Stimulated activated CD8-positive, alpha-beta memory T cell treated with anti-CD3 and anti-CD28 coated beads, Interleukin-7, amount 100 ng/mL, for 48 hours (primary cell): ENCODE measurements around the gene SEPTIN10.
"Not testable (repeated sequence)": the region's sequence is repeated elsewhere in the genome, so short reads cannot be mapped to it uniquely, and the experiment has no call there.

Experiments
- DNase-seq, 2 donors: peaks; one replicate each; pipeline ENCODE4 v3.0.0-alpha.2; 2020; ENCODE audit warnings: low read depth in 1 of 2; ENCODE audit errors: extremely low read depth in 1 of 2

The SEPTIN10 gene

DNA sequence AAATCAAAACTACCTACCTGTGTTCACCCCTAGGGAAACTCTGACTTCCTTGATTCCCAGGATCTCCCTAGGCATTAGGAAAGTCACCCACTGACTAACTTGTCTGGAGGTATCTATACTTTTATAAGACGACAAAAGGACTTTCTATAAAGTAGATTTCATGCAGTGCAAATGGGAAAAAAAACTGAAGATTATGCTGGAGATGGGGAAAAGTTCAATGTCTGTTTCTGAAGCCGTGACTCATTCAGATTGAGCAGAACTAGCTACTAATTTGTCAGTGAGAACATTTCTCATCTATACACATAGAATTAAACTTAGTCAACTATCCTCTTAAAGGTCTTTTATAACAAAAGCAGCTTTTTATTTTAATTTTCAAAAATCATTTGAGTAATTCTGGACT is 6.0 kb downstream of the SEPTIN10 start:
- no peak for DNase-seq

- DNase-seq = no peak
Measured at GRCh38 chr2:109604597-109604996, 9.2 kb downstream of the SEPTIN10 start.

GRCh38 chr2:109602617-109603188 is 11.1 kb downstream of the SEPTIN10 start:
- no peak for DNase-seq

DNA sequence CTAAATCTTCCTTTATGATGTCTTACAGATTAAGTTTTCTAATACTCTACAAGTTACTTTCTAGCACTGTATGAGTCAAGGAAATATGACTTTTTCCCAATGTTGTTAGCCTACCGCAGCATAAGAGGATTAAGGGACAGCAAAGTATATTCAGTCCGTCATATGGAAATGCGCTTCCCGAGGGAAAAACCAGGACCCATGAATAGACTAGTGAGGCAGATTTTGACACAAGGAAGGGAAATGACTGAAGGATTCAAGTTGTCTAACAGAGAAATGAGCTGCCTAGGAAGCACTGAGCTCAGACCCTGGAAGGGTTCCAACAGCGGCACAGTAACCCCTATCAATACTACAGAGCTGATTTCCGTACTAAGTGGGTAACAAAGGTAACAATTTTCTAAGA is 12.0 kb downstream of the SEPTIN10 start:
- no peak for DNase-seq

DNA sequence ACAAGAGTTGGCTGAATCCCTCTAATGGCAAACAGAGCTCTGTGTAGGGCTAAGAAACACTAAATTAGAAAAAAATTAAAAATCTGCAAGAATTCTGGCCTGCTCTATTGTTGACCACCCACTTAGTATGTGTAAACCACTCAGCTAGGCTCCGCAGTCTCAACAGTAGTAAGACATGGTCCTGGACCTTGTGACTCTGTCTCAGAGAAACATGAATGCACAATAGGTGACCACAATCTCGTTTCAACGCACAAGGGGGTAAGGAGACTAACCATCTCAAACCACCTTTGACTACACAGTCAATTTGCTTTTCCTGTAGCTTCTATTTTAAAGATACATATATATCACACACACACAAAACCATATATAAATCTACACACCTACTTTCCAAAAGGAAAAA is 16.5 kb downstream of the SEPTIN10 start:
- DNase-seq = no peak

- DNase-seq = no peak
Measured at GRCh38 chr2:109595644-109596043, 18.1 kb downstream of the SEPTIN10 start.

GRCh38 chr2:109594246-109594885 is 19.4 kb downstream of the SEPTIN10 start:
- DNase-seq = no peak

GRCh38 chr2:109592905-109593304 is 20.9 kb downstream of the SEPTIN10 start:
- no peak for DNase-seq

GRCh38 chr2:109591206-109591605 is 22.6 kb downstream of the SEPTIN10 start:
- DNase-seq = no peak

DNA sequence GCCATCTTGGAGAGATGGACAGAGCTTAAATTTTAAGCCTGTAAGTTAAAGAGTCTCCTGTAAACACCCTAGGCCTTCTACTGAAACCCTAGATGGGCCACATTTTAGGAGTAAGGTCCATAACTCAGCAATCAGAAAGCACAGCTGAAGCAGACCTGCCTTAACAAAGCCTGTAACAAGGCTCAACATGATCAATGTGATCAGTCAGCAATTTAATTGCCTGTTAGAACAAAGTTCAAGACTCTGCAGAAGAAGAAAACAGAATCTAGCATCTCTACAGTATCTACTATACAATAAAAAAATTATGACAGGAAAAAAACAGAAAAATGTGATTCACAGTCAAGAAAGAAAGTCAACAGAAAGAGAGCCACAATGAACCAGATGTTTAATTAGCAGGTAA is 27.1 kb downstream of the SEPTIN10 start:
- no peak for DNase-seq

- DNase-seq = no peak
Measured at GRCh38 chr2:109582928-109583895, 30.6 kb downstream of the SEPTIN10 start.

DNA sequence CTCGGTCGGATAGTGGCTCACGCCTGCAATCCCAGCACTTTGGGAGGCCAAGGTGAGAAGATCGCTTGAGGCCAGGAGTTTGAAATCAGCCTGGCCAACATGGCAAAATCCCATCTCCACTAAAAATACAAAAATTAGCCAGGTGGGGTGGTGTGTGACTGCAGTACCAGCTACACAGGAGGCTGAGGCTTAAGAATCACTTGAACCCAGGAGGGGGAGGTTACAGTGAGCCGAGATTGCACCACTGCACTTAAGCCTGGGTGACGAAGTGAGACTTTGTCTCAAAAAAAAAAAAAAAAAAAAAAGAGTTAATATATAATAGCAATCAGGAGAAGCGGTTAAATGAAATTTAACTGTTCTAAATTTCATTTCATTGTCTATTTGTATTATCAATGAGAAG is 36.1 kb downstream of the SEPTIN10 start:
- not testable (repeated sequence) for DNase-seq

DNA sequence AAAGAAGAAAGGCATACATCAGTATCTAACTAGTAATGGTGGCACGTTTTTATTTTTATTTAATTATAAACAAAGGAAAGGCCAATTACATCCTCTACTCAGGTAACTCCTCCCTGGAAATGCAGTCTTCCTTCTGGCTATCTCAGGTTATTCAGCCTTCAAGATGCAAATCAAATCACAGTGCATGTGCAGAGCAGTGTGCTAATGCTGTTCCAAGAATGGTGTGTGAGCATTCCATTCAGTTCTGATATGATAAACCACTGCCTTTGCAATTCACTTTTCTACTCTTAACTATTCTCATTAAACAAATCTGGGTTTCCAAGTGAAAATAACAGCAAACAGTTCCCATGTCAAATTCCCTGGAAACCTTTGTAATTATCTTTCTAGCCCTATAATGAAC is 38.4 kb downstream of the SEPTIN10 start:
- DNase-seq = no peak

- DNase-seq = no peak
Measured at GRCh38 chr2:109563980-109564550, 49.7 kb downstream of the SEPTIN10 start.

- DNase-seq = no peak
Measured at GRCh38 chr2:109563288-109563687, 50.5 kb downstream of the SEPTIN10 start.

DNA sequence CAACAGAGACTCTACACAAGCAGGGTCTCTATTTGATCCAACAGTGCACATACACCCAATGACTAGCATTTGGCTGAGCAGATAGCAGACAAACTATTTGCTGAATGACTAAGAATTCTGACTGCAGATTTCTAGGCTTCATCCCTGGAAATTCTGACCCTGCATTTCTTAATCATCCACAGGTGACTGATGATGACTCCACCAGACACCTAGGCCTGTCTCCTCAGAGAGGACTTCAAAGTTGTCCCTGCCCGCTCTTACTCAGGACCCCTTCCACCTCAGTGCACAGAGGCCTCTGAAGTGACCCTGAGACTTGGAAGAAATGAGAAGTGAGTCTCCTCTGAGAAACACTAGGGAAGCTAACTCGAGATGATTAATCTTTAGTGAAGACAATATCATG is 51.3 kb downstream of the SEPTIN10 start:
- no peak for DNase-seq

DNA sequence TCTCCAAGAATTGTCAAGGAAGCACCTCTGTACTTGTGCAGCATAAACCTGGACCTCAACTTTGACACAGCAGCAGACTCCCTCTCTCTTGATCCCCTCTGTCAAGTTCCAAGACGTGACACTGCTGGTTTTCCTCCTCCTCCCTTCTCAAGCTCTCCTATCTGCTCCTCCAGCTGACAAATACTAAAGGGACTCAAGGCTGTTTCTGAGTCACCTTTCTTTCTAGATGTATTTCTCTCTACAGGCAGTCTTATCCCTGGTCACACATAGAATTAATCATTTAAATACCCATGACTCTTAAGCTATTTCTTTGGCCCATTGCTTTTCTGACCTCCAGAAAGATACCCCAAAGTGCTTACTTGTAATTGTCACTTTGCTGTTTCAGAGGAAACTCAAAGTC is 53.5 kb downstream of the SEPTIN10 start:
- DNase-seq = no peak

DNA sequence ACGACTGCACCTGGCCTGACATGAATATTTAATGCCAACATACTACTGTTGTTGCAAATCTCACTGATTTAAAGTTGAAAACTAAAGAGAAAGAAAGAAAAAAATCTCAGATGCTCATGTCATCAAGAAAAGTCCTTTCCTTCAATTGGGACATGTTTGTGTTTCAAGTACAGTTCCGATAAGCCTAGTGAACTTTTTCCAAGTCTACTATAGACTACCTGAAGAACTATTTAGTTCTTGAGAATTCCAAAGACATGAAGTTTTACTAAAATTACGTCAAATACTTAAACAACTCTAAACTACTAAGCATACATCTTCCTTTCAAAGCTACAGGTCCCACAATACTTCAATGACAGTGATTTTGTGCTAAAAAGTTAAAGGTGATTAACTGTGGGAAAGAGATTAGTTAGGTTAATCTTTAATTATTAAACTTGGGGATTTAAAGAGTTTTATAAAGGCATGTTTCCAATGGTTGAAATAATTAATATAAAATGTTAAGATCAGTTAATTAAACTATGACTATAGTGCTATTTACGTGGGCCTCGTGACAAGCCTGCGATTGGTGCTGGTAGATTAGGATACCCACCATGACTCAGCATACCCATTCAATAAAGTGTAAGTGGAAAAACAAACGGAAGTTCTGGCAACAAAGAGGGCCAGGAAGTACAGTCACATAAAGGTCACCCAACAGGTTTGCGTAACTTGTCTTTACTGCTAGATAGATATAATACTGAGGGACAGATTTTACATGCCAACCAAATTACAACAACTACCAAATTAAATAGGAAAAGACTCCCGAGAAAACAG is 55.5 kb downstream of the SEPTIN10 start:
- DNase-seq = no peak

DNA sequence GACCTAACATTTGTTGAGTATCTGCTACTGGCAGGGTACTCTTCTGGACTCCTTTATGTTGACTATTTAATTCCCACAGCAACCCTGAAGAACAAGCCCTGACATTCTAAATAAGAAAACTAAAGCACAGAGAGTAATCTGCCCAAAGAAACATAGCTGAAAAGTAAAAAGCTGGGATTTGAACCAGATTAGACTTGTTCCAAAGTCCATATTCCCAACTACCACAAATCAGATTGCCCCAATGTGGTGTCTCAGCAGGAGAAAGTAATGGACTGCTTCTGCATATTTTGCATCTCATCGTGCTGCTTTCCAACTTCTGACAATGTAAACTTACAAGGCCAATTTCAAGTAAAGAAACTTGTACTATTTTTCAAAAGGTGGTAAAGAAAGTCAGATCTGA is 56.5 kb downstream of the SEPTIN10 start:
- DNase-seq = no peak

DNA sequence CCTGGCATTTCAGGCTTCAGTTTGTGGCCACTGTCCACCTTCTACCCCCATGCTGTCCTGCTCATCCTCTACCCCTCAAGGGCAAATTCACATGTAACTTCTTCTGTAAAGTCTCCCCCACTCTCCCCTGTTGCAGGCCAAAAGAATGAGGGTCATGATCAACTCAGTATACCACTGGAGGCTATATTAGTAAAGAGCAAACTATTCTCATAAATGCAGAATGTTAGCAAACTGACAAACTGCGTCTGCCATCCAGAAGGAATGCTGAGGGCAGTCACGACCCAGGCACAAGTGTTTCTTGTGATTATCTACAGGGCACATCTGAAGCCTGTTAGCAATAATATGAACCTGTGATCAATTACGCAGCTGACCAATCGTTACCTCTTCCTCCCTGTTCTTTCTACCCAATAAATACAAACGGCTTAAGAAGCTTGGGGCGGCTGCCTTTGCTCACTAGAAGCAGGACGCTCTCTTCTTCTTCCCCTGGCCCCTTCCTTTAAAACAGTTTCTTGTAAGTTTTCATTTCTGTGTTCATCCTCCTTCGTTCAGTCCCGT is 58.3 kb downstream of the SEPTIN10 start:
- DNase-seq = no peak
